Sigmoid colon (tissue), 7 donors: ENCODE measurements around the gene LEF1. TPM values are rescaled to one million over a fixed set of nuclear protein-coding genes. Genes with fewer than 3 reads are reported as not detected.

ENCODE experiments used
- DNase-seq: peaks from one replicate; pipeline ENCODE4 v3.0.0-alpha.2; 2019
- H3K27ac ChIP-seq, 4 donors: fragments of 200-600 bp; sonication (generic); one replicate each; pipeline ENCODE4 v1.5.1; 2016 to 2019; ENCODE audit warnings: mild to moderate bottlenecking in 1 of 4
- H3K27me3 ChIP-seq, 3 donors: fragments of 200-600 bp; sonication (generic); one replicate each; pipeline ENCODE4 v1.5.1; 2019; ENCODE audit warnings: mild to moderate bottlenecking in 1 of 3
- H3K36me3 ChIP-seq, 4 donors: fragments of 200-600 bp; sonication (generic); one replicate each; pipeline ENCODE4 v1.5.1; 2016 to 2019
- H3K4me1 ChIP-seq, 4 donors: fragments of 200-600 bp; sonication (generic); one replicate each; pipeline ENCODE4 v1.5.1; 2017 to 2019
- H3K4me3 ChIP-seq, 4 donors: fragments of 200-600 bp; sonication (generic); one replicate each; pipeline ENCODE4 v1.5.1; 2017 to 2019; ENCODE audit warnings: mild to moderate bottlenecking in 2 of 4, moderate library complexity in 1 of 4
- H3K9me3 ChIP-seq, 4 donors: fragments of 200-600 bp in 3 of 4; sonication (generic) in 3 of 4; one replicate each; pipeline versions ENCODE4 v1.5.1 to v1.6.1; 2013 to 2019
- CTCF ChIP-seq, 4 experiments: fragments of 450-650 bp in 3 of 4; fragments of 200-600 bp in 1 of 4; IDR thresholded peaks; one replicate each; pipeline ENCODE4 v1.5.1; 2016 to 2019; ENCODE audit warnings: antibody characterized with exemption in 4 of 4, mild to moderate bottlenecking in 3 of 4, moderate library complexity in 2 of 4
- EP300 ChIP-seq, 4 donors: sonication (generic); formaldehyde crosslinking; IDR thresholded peaks; one replicate each; pipeline ENCODE4 v1.6.1; 2017; ENCODE audit warnings: antibody characterized with exemption in 4 of 4
- POLR2A ChIP-seq, 2 donors: fragments of 450-650 bp; IDR thresholded peaks; one replicate each; pipeline ENCODE4 v1.6.1; 2016; ENCODE audit warnings: antibody characterized with exemption in 2 of 2, mild to moderate bottlenecking in 2 of 2, moderate library complexity in 2 of 2
- POLR2AphosphoS5 ChIP-seq, 4 donors: sonication (generic); formaldehyde crosslinking; IDR thresholded peaks; one replicate each; pipeline ENCODE4 v1.6.1; 2017; ENCODE audit warnings: antibody characterized with exemption in 4 of 4
- WGBS, 2 donors: extraction: QIAGEN DNeasy Blood & Tissue Kit; methylation state at CpG; one replicate each; pipeline ENCODE4 v1.1.7; 2013; 5-methylcytosine and 5-hydroxymethylcytosine counted together
- intact Hi-C: fragments of 100-400 bp; cut with DNase I; formaldehyde crosslinking; loops from one replicate; pipeline ENCODE4 v1.15.1; 2023
- polyA plus RNA-seq, 3 donors: library from polyadenylated mRNA; stranded (reverse); fragments of 200-250 nt; gene quantifications; one replicate each; pipeline ENCODE4 v1.2.3, GENCODE V29; 2013
- total RNA-seq, 4 donors: library from RNA; depleted of rRNA; stranded (reverse); fragments of >200 nt; gene quantifications; one replicate each; pipeline ENCODE4 v1.1.0, GENCODE V29; 2016
- donor health status: healthy with polysubstance abuse.
- donor health status: Bipolar disorder and iron deficiency.
- donor health status: healthy.

The LEF1 gene
- total and polyA plus RNA-seq, 7 donors: 0.83 to 25.3 (median 3.2) TPM; not detected in 1

DNA sequence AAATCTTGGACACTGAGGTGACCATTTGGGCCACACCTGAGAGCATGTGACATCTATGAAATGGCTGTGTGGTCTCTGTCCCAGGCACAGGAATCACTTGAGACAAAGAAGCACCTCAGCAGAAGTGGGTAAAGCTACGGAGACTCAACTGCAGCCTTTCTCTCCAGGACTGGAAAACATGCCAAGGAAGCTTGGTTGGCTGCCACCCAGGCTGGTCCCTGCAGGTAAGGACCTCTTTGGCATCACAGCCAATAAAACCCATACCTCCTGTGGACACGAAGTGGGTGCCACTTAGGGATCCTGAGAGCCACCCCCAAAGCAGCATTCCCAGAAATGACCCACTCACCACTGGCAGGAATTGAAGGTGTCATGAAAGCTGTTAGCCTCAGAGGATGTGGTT is 74.6 kb downstream of the LEF1 start:
- Histone ChIP-seq H3K27ac (no peak overlapping the region), H3K9me3 (no peaks in the 10 kb centered on the region)
- no peak for DNase-seq

GRCh38 chr4:108092288-108092687 is 76.4 kb downstream of the LEF1 start:
- no peaks in the 10 kb centered on the region for H3K36me3 ChIP-seq
- 92 to 93% methylated on average over 2 of the region's 2 CpGs for WGBS, 2 donors
- no peak overlapping the region for H3K27ac ChIP-seq
- intact Hi-C loops: no loop called here
- no peaks in the 10 kb centered on the region for H3K9me3 ChIP-seq
- no peak overlapping the region for H3K4me3 ChIP-seq
- TF ChIP-seq CTCF (IDR thresholded peaks at IDR 0.05): no peak
- TF ChIP-seq POLR2A (IDR thresholded peaks at IDR 0.05): no peak
- no peak for TF ChIP-seq POLR2AphosphoS5 (IDR thresholded peaks at IDR 0.05)
- no peak for TF ChIP-seq EP300 (IDR thresholded peaks at IDR 0.05)
- DNase-seq: no peak
- no peaks in the 10 kb centered on the region for H3K4me1 ChIP-seq
- no peaks in the 10 kb centered on the region for H3K27me3 ChIP-seq

More for the DNA sequence above, 74.6 kb downstream of the LEF1 start:
- WGBS, 2 donors: 82 to 88% methylated on average over 2 of the region's 2 CpGs
- intact Hi-C loops: no loop called here
- Histone ChIP-seq H3K4me3 (no peak overlapping the region), H3K36me3 (no peaks in the 10 kb centered on the region), H3K4me1 (no peaks in the 10 kb centered on the region), H3K27me3 (no peaks in the 10 kb centered on the region)
- TF ChIP-seq POLR2AphosphoS5 (IDR thresholded peaks at IDR 0.05): no peak
- TF ChIP-seq CTCF (IDR thresholded peaks at IDR 0.05): no peak
- no peak for TF ChIP-seq EP300 (IDR thresholded peaks at IDR 0.05)
- TF ChIP-seq POLR2A (IDR thresholded peaks at IDR 0.05): no peak

GRCh38 chr4:108087293-108087967 is 81.3 kb downstream of the LEF1 start:
- no peak for DNase-seq
- Histone ChIP-seq H3K36me3 (no peaks in the 10 kb centered on the region), H3K27ac (no peak overlapping the region), H3K9me3 (no peaks in the 10 kb centered on the region), H3K4me1 (no peaks in the 10 kb centered on the region), H3K4me3 (no peak overlapping the region), H3K27me3 (no peaks in the 10 kb centered on the region)
- TF ChIP-seq EP300 (IDR thresholded peaks at IDR 0.05) (no peak), CTCF (IDR thresholded peaks at IDR 0.05) (no peak), POLR2AphosphoS5 (IDR thresholded peaks at IDR 0.05) (no peak), POLR2A (IDR thresholded peaks at IDR 0.05) (no peak)
- WGBS, 2 donors: 86 to 89% methylated on average over 6 of the region's 6 CpGs
- intact Hi-C loops: no loop called here

GRCh38 chr4:108081256-108081655 is 87.5 kb downstream of the LEF1 start:
- no peaks in the 10 kb centered on the region for H3K9me3 ChIP-seq
- no peak for DNase-seq
- 90 to 93% methylated on average over 16 of the region's 16 CpGs for WGBS, 2 donors
- intact Hi-C loops: no loop called here
- TF ChIP-seq POLR2AphosphoS5 (IDR thresholded peaks at IDR 0.05) (no peak), EP300 (IDR thresholded peaks at IDR 0.05) (no peak), POLR2A (IDR thresholded peaks at IDR 0.05) (no peak), CTCF (IDR thresholded peaks at IDR 0.05) (no peak)
- no peaks in the 10 kb centered on the region for H3K36me3 ChIP-seq
- H3K27ac ChIP-seq: no peak overlapping the region
- H3K4me3 ChIP-seq: no peak overlapping the region
- H3K4me1 ChIP-seq: no peaks in the 10 kb centered on the region
- H3K27me3 ChIP-seq: no peaks in the 10 kb centered on the region

DNA sequence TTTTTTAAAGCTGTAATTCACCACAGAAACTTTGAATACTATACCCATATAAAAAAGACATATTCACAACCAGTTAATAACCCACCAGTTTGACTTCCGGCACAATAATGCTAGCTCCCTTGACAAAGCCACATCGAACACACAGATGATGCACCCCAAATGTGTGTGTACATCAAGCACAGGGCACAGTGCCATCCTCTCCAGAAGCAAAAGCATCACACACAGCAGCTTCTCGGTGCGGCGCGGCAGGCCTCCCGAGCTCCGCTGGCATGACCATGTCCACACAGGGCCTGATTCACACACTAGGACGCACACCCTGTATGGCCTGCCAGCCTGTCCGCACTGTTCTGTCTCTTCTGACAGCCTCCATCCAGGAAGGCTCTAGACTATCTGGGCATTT is 88.0 kb downstream of the LEF1 start:
- H3K27me3 ChIP-seq: no peaks in the 10 kb centered on the region
- WGBS, 2 donors: 76 to 91% methylated on average over 10 of the region's 10 CpGs
- no peaks in the 10 kb centered on the region for H3K4me1 ChIP-seq
- DNase-seq: no peak
- intact Hi-C loops: no loop called here
- H3K36me3 ChIP-seq: no peaks in the 10 kb centered on the region
- H3K4me3 ChIP-seq: no peak overlapping the region
- no peak for TF ChIP-seq EP300 (IDR thresholded peaks at IDR 0.05)
- no peak for TF ChIP-seq POLR2A (IDR thresholded peaks at IDR 0.05)
- TF ChIP-seq CTCF (IDR thresholded peaks at IDR 0.05): no peak
- no peak for TF ChIP-seq POLR2AphosphoS5 (IDR thresholded peaks at IDR 0.05)
- no peak overlapping the region for H3K27ac ChIP-seq
- H3K9me3 ChIP-seq: no peaks in the 10 kb centered on the region
